HepG2 (cell line): Measurements from ENCODE around the gene C19orf33. TPM values are rescaled to one million over a fixed set of nuclear protein-coding genes. Genes with fewer than 3 reads are reported as not detected.

ENCODE experiments used
- BORCS8-MEF2B ChIP-seq: sonication (generic); formaldehyde crosslinking; IDR thresholded peaks from 2 replicates; pipeline ENCODE4 v1.8.0; 2022; ENCODE audit warnings: mild to moderate bottlenecking, missing genetic modification reagents
- CENPT ChIP-seq: sonication (generic); formaldehyde crosslinking; IDR thresholded peaks from 2 replicates; pipeline ENCODE4 v1.8.0; 2022; ENCODE audit warnings: low read depth, mild to moderate bottlenecking, moderate library complexity, missing genetic modification reagents
- CHD4 ChIP-seq: fragments of 200-600 bp; sonication (generic); IDR thresholded peaks from 2 replicates; pipeline ENCODE4 v1.7.0; 2017; ENCODE audit warnings: mild to moderate bottlenecking, low read length, borderline replicate concordance
- DRAP1 ChIP-seq: IDR thresholded peaks from 2 replicates; pipeline ENCODE4 v1.6.1; 2016; ENCODE audit warnings: missing genetic modification reagents, missing compliant biosample characterization
- ELF4 ChIP-seq: sonication (generic); formaldehyde crosslinking; IDR thresholded peaks from 2 replicates; pipeline ENCODE4 v1.5.0; 2020; ENCODE audit warnings: missing genetic modification reagents, mild to moderate bottlenecking, moderate library complexity, borderline replicate concordance
- ESRRA ChIP-seq: sonication (generic); formaldehyde crosslinking; IDR thresholded peaks from 2 replicates; pipeline ENCODE4 v1.5.1; 2020; ENCODE audit warnings: mild to moderate bottlenecking, low read depth, missing genetic modification reagents
- ETS1 ChIP-seq: sonication (generic); formaldehyde crosslinking; IDR thresholded peaks from 2 replicates; pipeline ENCODE4 v1.4.0; 2020; ENCODE audit warnings: missing genetic modification reagents
- ETV5 ChIP-seq: IDR thresholded peaks from 2 replicates; pipeline ENCODE4 v1.6.1; 2018; ENCODE audit warnings: missing biosample characterization, missing genetic modification reagents, inconsistent platforms, borderline replicate concordance
- FOXK2 ChIP-seq: fragments of 450-650 bp; IDR thresholded peaks from 2 replicates; pipeline ENCODE4 v1.6.1; 2016
- GABPA ChIP-seq, 2 experiments: IDR thresholded peaks; 2 replicates each; pipeline ENCODE4 v1.6.1; 2011 to 2016; ENCODE audit warnings: low read depth in 2 of 2, low read length in 1 of 2, missing biosample characterization in 1 of 2, missing genetic modification characterization in 1 of 2
- HNRNPLL ChIP-seq: fragments of 200-400 bp; formaldehyde crosslinking; IDR thresholded peaks from 2 replicates; pipeline ENCODE4 v1.6.1; 2017; ENCODE audit warnings: mild to moderate bottlenecking, low read depth, low read length; ENCODE audit not compliant: poor library complexity, severe bottlenecking
- HOXD1 ChIP-seq: sonication (generic); formaldehyde crosslinking; IDR thresholded peaks from 2 replicates; pipeline ENCODE4 v1.5.0; 2020; ENCODE audit warnings: missing genetic modification reagents
- KDM5A ChIP-seq: fragments of 200-600 bp; sonication (generic); IDR thresholded peaks from 2 replicates; pipeline ENCODE4 v1.7.0; 2018; ENCODE audit warnings: antibody characterized with exemption, mild to moderate bottlenecking, low read length, borderline replicate concordance
- LRRFIP1 ChIP-seq: sonication (generic); formaldehyde crosslinking; conservative IDR thresholded peaks from 2 replicates; pipeline ENCODE4 v1.4.0; 2020; ENCODE audit warnings: missing genetic modification reagents
- NR0B2 ChIP-seq: sonication (generic); formaldehyde crosslinking; IDR thresholded peaks from 2 replicates; pipeline ENCODE4 v1.4.0; 2020; ENCODE audit warnings: mild to moderate bottlenecking, missing genetic modification reagents
- PLRG1 ChIP-seq: fragments of 450-650 bp; conservative IDR thresholded peaks from 2 replicates; pipeline ENCODE4 v1.6.1; 2016
- SNAPC2 ChIP-seq: sonication (generic); formaldehyde crosslinking; IDR thresholded peaks from 2 replicates; pipeline ENCODE4 v1.8.1; 2022; ENCODE audit warnings: mild to moderate bottlenecking, missing genetic modification reagents
- UBTF ChIP-seq: sonication (generic); formaldehyde crosslinking; IDR thresholded peaks from 2 replicates; pipeline ENCODE4 v1.4.0; 2020; ENCODE audit warnings: mild to moderate bottlenecking, missing genetic modification reagents
- YEATS2 ChIP-seq: sonication (generic); formaldehyde crosslinking; IDR thresholded peaks from 2 replicates; pipeline ENCODE4 v1.4.0; 2020; ENCODE audit warnings: missing genetic modification reagents, borderline replicate concordance
- ZBTB7A ChIP-seq: sonication (generic); formaldehyde crosslinking; IDR thresholded peaks from 2 replicates; pipeline ENCODE4 v1.8.0; 2022; ENCODE audit warnings: mild to moderate bottlenecking, missing genetic modification reagents
- ZFP36L2 ChIP-seq: sonication (generic); formaldehyde crosslinking; IDR thresholded peaks from 2 replicates; pipeline ENCODE4 v1.4.0; 2020; ENCODE audit warnings: missing genetic modification reagents
- ZNF143 ChIP-seq: sonication (generic); formaldehyde crosslinking; IDR thresholded peaks from 2 replicates; pipeline ENCODE4 v1.4.0; 2020; ENCODE audit warnings: missing genetic modification reagents
- ZNF446 ChIP-seq: sonication (generic); formaldehyde crosslinking; IDR thresholded peaks from 2 replicates; pipeline ENCODE4 v1.5.0; 2020; ENCODE audit warnings: mild to moderate bottlenecking, missing genetic modification reagents
- ZNF781 ChIP-seq: sonication (generic); formaldehyde crosslinking; IDR thresholded peaks from 2 replicates; pipeline ENCODE4 v1.5.1; 2020; ENCODE audit warnings: borderline replicate concordance, mild to moderate bottlenecking, missing genetic modification reagents; ENCODE audit errors: not compliant biosample characterization
- polyA plus RNA-seq, 8 experiments: library from polyadenylated mRNA; depleted of rRNA in 3 of 8; stranded (reverse) in 7 of 8; unstranded in 1 of 8; fragments of >200 nt; fragmentation: Illumina TruSeq in 4 of 8; extraction: Trizol in 4 of 8; gene quantifications; 2 replicates each; pipeline versions ENCODE4 v1.2.1 to v1.2.3, GENCODE V29; 2011 to 2016; ENCODE audit warnings: low read depth in 4 of 8, missing spikeins in 1 of 8, mixed read lengths in 1 of 8; ENCODE audit not compliant: insufficient read depth in 1 of 8
- total RNA-seq, 5 experiments: library from RNA; depleted of rRNA; stranded (reverse); fragments of >200 nt; fragmentation: Illumina TruSeq; extraction: Trizol; gene quantifications; 2 replicates each; pipeline ENCODE4 v1.2.3, GENCODE V29; 2016; ENCODE audit warnings: low read depth in 1 of 5

C19orf33 gene
- total and polyA plus RNA-seq, 2 of the 13 experiments (the other 11 are each of a cell fraction or from before 2014, with no cell fraction given), result 2.5 to 3.3 TPM

- TF ChIP-seq ELF4, result no peak
- TF ChIP-seq HOXD1 (CRISPR knock-in tag), result no peak
- no peak for TF ChIP-seq ZFP36L2 (CRISPR knock-in tag)
- no peak for TF ChIP-seq ZNF446 (CRISPR knock-in tag)
- TF ChIP-seq ZNF781 (CRISPR knock-in tag), result no peak
- no peak for TF ChIP-seq ZNF143 (CRISPR knock-in tag)
- TF ChIP-seq GABPA (IDR thresholded peaks at IDR 0.05; ENCODE audit: low read depth, low read length), result no peak
- peak; percentile 58 for TF ChIP-seq GABPA (CRISPR knock-in tag; IDR thresholded peaks at IDR 0.05; ENCODE audit: low read depth)
- no peak for TF ChIP-seq CHD4
- no peak for TF ChIP-seq HNRNPLL
- TF ChIP-seq ESRRA (CRISPR knock-in tag), result no peak
- TF ChIP-seq SNAPC2 (CRISPR knock-in tag), result no peak
- TF ChIP-seq PLRG1, result no peak
- peak; percentile 79; the same call in 1 of the 2 replicates for TF ChIP-seq ETV5
- no peak for TF ChIP-seq BORCS8-MEF2B (CRISPR knock-in tag)
- TF ChIP-seq CENPT (CRISPR knock-in tag), result no peak
- TF ChIP-seq NR0B2 (CRISPR knock-in tag), result no peak
- TF ChIP-seq YEATS2 (CRISPR knock-in tag), result 0 out of 2 replicates have a peak, but pooled peaks have one; percentile 24
- TF ChIP-seq UBTF, result 0 out of 2 replicates have a peak, but pooled peaks have one; percentile 30
- TF ChIP-seq ETS1 (CRISPR knock-in tag), result no peak
- no peak for TF ChIP-seq FOXK2
- 0 out of 2 replicates have a peak, but pooled peaks have one; percentile 29 for TF ChIP-seq DRAP1 (CRISPR knock-in tag)
- TF ChIP-seq LRRFIP1 (CRISPR knock-in tag), result no peak
- no peak for TF ChIP-seq KDM5A
- TF ChIP-seq ZBTB7A, result no peak
Observed at GRCh38 chr19:38266981-38267597, 37.0 kb upstream of the C19orf33 start (continued).
